GM21576 (cell line): Measurements from ENCODE around the gene TMEM82.
"Not testable (repeated sequence)": the region's sequence is repeated elsewhere in the genome, so short reads cannot be mapped to it uniquely, and the experiment has no call there.

Experiments
- ATAC-seq: cut with Tn5 transposase; IDR thresholded peaks from one replicate; pipeline ENCODE4 v1.9.1; 2021; ENCODE audit warnings: mild to moderate bottlenecking, moderate library complexity; ENCODE audit not compliant: unreplicated experiment

TMEM82 gene

GRCh38 chr1:15742339-15742801, at the start of gene TMEM82:
TMEM82 (plus strand) TSS chr1:15742499; CDS start chr1:15742560, 61 bp downstream.
- no peak for ATAC-seq

DNA sequence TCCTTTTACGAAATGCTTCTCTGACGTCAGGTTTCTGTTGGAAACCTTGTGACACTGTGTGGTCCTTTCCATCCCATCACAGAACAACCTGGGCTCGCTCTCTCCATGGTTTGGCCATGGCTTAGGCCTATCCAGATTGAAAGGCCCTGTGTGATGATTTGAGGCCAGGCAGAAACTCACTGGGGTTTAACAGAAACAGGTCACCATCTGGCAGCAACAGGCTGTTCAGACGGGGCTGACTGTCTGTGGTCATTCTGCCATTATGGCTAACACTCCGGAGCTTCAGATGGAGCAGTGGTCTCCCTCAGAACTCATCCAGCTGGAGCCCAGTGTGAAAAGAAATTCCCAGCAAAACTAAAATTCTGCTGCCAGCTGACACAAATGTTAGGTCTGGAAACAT, 48.9 kb upstream of the TMEM82 start:
- ATAC-seq = no peak

- peak; percentile 87 for ATAC-seq
These were observed 45.3 kb upstream of the TMEM82 start for GRCh38 chr1:15696956-15697521.

- ATAC-seq = no peak
These were observed 44.1 kb upstream of the TMEM82 start for GRCh38 chr1:15698201-15698600.

DNA sequence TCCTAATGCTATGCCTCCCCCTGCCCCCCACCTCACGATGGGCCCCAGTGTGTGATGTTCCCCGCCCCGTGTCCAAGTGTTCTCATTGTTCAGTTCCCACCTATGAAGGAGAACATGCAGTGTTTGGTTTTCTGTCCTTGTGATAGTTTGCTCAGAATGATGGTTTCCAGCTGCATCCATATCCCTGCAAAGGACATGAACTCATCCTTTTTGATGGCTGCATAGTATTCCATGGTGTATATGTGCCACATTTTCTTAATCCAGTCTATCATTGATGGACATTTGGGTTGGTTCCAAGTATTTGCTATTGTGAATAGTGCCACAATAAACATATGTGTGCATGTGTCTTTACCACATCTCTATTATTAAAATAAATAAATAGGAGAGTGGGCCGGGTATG, 43.0 kb upstream of the TMEM82 start:
- not testable (repeated sequence) for ATAC-seq

DNA sequence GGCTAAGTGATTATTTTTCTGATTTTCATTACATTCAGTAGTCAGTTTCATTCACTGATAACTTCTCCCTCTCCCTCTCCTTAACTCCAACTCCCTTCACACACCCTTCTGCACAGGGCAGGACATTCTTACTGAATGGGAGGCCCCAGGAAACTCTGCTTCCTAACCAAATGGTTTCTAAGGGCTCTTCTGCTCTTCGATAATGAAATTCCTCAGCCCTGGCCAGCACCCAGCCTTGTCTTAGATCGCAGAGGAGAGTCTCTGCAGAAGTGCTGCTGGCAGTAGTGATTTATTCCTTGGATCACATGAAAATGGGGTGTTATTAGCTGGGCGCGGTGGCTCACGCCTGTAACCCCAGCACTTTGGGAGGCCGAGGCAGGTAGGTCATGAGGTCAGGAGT, 41.8 kb upstream of the TMEM82 start:
- ATAC-seq = no peak

- ATAC-seq = no peak
These were observed 40.5 kb upstream of the TMEM82 start for GRCh38 chr1:15701784-15702183.

DNA sequence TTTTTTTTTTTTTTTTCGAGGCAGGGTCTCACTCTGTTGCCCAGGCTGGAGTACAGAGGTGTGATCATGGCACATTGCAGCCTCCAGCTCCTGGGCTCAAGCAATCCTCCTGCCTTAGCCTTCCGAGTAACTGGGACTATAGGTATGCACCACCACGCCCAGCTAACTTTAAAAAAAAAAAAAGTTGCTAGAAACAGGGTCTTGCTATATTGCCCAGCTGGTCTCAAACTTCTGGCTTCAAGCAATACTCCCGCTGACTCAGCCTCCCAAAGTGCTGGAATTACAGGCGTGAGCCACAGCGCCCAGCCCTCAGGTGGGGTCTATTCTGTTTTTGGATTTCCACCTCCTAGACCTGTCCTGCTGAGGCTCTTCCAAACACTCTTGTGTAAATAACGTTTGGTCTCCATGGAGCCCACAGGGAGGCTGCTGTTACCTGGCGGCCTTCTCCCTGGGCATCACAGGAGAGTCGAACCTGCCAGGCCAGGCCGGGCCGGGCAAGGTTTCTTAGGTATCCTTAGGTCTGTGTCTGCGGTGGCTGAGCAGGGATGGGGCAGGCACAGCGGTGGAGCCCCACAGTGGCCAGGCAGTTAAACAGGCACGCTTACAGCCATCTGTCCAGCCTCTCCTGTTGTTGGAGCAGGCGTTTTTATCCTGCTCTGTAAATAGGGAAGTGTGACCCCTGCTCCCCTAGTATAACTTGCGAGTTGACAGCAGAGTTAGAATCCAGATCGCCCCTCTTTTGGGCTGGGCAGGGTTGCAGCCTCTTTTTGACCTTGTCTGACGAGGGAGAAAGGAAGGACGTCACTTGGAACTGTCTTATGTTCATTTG, 39.4 kb upstream of the TMEM82 start:
- no peak for ATAC-seq

- ATAC-seq = no peak
These were observed 38.7 kb upstream of the TMEM82 start for GRCh38 chr1:15703562-15703961.

DNA sequence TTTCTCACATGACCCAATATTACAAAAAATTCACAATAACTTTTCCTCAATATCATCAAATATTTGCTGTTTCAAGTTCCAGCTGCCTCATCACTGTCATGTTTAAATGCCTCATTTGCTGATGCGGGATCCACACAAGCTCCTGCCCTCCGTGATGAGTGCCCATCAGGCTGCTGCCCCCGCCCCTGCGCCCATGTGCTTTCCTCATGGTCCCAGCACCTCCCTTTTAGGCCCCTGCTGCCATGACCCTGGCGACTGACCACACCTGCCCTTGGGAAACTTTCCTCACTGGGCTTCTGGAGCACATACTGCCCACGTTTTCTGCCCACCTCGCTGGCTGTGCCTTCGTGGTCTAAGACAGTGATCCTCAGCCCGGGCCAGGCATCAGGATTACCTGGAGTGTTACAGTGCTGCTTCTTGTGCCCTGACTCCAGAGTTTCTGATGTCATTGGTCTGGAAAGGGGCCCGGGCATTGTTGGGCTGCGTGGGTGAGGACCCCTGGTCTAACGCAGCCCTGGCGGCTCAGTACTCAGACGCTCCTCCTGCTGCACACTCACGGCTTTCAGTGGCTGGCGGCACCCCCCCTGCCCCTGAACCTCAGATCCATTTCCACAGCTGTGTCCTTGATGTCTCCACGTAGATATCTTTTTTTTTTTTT, 37.6 kb upstream of the TMEM82 start:
- no peak for ATAC-seq

DNA sequence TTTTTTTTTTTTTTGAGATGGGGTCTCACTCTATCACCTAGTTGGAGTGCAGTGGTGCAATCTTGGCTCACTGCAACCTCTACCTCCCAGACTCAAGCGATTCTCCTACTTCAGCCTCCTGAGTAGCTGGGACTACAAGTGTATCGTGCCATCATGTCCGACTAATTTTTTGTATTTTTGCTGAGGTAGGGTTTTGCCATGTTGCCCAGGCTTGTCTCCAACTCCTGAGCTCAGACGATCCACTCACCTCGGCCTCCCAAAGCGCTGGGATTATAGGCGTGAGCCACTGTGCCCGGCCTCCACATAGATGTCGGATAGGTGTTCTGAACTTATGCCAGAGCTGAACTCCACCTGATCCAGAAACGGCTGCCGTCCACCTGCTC, 37.1 kb upstream of the TMEM82 start:
- ATAC-seq = no peak

GRCh38 chr1:15706751-15707150, 35.5 kb upstream of the TMEM82 start:
- no peak for ATAC-seq

- no peak for ATAC-seq
These were observed 34.9 kb upstream of the TMEM82 start for GRCh38 chr1:15707239-15707925.

- ATAC-seq = no peak
These were observed 33.7 kb upstream of the TMEM82 start for GRCh38 chr1:15708486-15709137.

- no peak for ATAC-seq
These were observed 33.1 kb upstream of the TMEM82 start for GRCh38 chr1:15709226-15709625.

DNA sequence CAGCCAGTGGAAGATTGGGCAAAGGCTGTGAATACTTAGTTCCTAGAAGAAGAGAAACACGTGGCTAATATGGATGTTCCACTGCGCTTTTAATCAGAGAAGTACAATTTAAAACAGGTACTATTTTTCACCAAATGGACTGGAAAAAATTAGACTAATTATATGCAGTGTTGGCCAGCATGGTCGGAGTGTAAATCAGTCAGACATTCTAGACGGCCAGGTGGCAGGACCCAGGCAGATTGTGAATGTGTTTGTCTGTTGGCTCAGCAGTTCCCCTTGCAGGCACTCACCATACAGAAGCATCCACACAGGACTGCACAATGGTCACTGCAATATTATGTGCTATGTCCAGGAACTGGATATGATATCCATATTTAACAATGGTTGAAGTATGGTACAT, 30.1 kb upstream of the TMEM82 start:
- ATAC-seq = no peak

GRCh38 chr1:15714406-15715136, 27.7 kb upstream of the TMEM82 start:
- ATAC-seq = no peak

DNA sequence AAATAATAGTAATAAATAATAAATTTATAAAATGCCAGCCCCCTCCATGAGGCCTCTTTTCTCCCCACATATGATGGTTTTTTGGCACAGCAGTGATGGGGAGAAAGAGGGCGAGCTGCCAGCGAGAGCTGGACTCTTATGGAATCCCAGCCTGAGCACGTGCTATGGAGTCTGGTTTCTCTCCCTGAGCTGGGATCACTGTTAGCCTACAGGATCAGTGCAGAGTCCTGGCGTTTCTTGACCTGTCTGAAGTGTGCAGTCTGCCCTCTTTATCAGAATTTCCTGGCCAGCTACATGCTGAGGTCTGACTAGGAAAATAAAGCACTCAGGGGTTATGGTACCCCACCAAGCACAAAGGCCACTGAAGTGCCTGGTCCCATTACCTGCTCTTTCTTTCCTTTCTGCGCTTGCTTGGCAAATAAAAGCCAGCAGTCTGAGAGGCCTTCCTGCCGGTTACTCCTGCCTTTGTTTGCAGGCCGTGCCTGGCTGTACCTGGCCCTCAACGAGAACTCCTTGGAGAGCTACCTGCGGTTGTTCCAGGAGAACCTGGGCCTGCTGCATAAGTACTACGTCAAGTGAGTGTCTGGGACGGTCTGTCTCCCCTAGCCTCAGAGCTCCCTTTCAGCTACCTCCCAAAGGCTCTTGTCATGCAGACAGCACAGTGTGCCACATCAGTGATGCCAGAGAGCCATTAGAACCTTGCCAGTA, 24.7 kb upstream of the TMEM82 start:
- no peak for ATAC-seq

GRCh38 chr1:15718199-15718601, 24.1 kb upstream of the TMEM82 start:
- no peak for ATAC-seq
